ENCODE measurements around the gene NCKAP5. TPM values are rescaled to one million over a fixed set of nuclear protein-coding genes. Genes with fewer than 3 reads are reported as not detected.

The NCKAP5 gene
- total RNA-seq, 1 donor from 2014 or later, result 0.87 TPM

DNA sequence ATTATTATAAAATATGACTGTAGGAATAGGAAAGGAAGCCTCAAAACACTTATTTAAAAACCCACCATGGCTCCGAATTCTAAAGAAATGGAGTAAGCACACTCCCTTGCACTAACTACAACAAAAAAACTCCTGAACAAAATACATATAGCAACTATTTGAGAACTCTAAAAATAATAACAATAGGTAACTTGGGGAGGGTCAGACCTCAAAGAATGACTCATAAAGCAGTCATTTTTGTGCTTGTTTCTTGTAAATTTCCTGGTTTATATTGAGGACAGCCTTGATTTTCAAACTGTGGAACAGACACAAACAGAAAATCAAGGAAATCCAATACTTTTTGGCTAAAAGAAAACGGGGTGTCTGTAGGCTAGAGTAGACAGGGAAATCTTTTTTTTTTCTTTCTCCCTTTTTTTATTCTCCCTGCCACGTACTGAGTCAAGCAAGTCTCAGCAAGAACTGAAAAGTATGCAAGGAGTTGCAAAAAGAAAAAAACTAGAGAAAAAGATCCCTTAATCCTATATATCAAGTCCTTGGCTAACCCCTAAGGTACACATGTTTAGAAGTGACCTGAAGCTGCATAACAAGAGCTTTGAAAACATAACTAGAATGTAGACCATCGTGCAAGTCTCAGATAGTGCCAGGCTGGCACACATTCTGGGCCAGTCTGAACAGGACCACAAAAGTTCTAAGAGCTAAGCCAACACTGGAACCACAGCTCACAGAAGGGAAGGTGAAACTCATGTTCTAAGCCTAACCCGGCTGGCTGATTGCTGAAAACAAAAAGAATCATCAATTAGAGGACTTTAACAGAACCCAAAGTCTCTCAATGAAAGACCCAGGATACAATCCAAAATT, 495.2 kb downstream of the NCKAP5 start:
- H3K27me3 Mint-ChIP-seq (ENCODE audit: low read depth), result no peaks in the 10 kb centered on the region
- DNase-seq (ENCODE audit: low spot score), result no peak
- H3K9me3 Mint-ChIP-seq (ENCODE audit: low read depth), result peaks cover 5% of the 10 kb centered on the region
- H3K27ac Mint-ChIP-seq (ENCODE audit: unreplicated experiment), result no peak overlapping the region
- no peaks in the 10 kb centered on the region for H3K36me3 Mint-ChIP-seq (ENCODE audit: low read depth)
- no peak overlapping the region for H3K4me3 Mint-ChIP-seq (ENCODE audit: unreplicated experiment)
- TF ChIP-seq, protein P1, sequence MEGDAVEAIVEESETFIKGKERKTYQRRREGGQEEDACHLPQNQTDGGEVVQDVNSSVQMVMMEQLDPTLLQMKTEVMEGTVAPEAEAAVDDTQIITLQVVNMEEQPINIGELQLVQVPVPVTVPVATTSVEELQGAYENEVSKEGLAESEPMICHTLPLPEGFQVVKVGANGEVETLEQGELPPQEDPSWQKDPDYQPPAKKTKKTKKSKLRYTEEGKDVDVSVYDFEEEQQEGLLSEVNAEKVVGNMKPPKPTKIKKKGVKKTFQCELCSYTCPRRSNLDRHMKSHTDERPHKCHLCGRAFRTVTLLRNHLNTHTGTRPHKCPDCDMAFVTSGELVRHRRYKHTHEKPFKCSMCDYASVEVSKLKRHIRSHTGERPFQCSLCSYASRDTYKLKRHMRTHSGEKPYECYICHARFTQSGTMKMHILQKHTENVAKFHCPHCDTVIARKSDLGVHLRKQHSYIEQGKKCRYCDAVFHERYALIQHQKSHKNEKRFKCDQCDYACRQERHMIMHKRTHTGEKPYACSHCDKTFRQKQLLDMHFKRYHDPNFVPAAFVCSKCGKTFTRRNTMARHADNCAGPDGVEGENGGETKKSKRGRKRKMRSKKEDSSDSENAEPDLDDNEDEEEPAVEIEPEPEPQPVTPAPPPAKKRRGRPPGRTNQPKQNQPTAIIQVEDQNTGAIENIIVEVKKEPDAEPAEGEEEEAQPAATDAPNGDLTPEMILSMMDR (IDR thresholded peaks at IDR 0.05), result no peak
- H3K4me1 Mint-ChIP-seq (ENCODE audit: low read depth), result no peaks in the 10 kb centered on the region

DNA sequence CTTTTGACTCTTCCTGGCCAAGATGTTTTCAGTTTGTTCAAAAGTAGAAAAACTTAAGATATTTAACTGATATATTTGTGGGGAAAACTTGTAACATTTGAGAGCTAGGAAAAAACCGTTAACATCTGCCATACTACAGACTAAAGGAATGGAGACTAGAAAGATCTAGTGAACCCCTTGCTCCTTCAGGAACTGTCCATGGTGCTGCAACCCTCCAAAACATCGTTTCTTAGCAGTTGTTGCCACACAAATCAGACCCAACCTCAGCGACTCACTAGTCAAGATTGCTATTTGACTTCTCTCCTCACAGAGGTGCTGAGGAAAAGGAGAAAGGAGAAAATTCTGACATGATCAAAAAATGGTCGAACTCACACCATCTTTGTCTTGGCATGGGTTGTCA, 504.5 kb downstream of the NCKAP5 start:
- H3K27me3 Mint-ChIP-seq (ENCODE audit: low read depth), result no peaks in the 10 kb centered on the region
- H3K27ac Mint-ChIP-seq (ENCODE audit: unreplicated experiment), result no peak overlapping the region
- H3K4me3 Mint-ChIP-seq (ENCODE audit: unreplicated experiment), result no peak overlapping the region
- no peaks in the 10 kb centered on the region for H3K4me1 Mint-ChIP-seq (ENCODE audit: low read depth)
- no peaks in the 10 kb centered on the region for H3K36me3 Mint-ChIP-seq (ENCODE audit: low read depth)
- TF ChIP-seq, protein P1 (IDR thresholded peaks at IDR 0.05), result no peak
- DNase-seq (ENCODE audit: low spot score), result no peak
- H3K9me3 Mint-ChIP-seq (ENCODE audit: low read depth), result peaks cover 2% of the 10 kb centered on the region

DNA sequence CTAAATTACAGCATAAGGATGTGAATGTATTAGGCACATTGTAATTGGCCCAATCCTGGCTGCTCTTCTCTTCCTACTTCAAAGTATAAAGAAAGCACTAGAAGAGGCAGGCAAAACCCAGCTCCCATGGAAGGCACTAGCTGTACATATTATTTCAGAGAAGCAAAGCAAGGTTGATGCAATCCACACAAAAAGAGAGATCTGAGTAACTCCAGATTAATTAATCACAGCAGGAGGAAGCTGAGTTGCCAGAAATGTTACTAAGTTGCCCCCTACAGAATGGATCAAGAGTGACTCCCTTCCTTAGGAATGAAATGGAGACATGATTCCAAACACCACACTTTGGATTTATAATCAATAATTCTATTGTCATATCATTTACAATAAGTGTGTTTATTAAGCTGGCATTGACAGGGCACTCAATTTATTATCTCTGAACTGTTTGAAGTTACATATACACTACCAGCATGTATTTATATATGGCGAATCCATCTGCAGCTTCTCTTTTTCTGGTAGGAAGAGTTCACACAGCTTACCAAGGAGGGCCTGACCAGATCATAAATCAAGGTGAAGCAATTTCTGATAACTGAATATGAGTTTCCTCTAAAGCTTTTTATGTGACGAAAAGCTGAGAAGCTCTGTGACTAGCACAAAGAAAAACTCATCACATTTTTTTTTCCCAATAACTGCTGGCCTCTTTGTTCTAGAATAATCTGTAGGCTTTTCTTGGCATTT, 505.2 kb downstream of the NCKAP5 start:
- Mint-ChIP-seq H3K4me1 (ENCODE audit: low read depth) (no peaks in the 10 kb centered on the region), H3K27me3 (ENCODE audit: low read depth) (no peaks in the 10 kb centered on the region), H3K4me3 (ENCODE audit: unreplicated experiment) (no peak overlapping the region), H3K36me3 (ENCODE audit: low read depth) (no peaks in the 10 kb centered on the region), H3K27ac (ENCODE audit: unreplicated experiment) (no peak overlapping the region), H3K9me3 (ENCODE audit: low read depth) (peaks cover 2% of the 10 kb centered on the region)
- no peak for DNase-seq (ENCODE audit: low spot score)
- TF ChIP-seq, protein P1 (IDR thresholded peaks at IDR 0.05), result no peak

DNA sequence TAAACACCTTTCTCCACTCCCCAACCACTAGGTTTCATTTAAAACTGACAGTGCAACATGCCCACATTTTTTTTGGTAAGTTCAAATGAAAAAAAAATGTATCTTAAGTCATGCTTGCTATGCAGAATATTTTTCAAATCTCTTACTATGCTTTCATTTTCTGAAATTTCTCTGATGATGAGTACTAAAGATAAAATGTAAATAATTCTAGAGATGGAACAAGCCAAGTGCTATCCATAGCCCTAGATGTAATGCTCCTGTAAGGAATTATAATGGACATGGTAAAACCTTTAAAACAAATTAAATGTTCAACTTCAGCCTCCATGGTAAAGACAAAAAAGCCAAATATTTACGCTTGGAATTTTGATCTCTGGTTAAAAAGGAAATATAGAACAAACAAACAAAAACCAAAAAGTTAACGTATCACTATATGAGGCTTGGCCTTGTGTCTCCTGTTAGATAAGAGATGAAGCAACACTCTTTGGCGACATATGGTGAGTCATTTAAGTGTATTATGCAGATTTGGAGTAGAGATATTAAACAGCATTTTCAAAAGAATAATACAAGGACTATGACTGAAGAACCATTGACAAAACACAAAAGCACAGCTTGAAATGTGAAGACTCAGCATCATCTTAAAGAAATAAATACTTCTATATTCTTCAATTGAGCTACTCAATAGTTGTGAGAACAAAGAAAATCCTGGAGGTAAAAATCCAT, 506.2 kb downstream of the NCKAP5 start:
- DNase-seq (ENCODE audit: low spot score), result no peak
- H3K4me3 Mint-ChIP-seq (ENCODE audit: unreplicated experiment), result no peak overlapping the region
- no peaks in the 10 kb centered on the region for H3K27me3 Mint-ChIP-seq (ENCODE audit: low read depth)
- H3K27ac Mint-ChIP-seq (ENCODE audit: unreplicated experiment), result no peak overlapping the region
- H3K36me3 Mint-ChIP-seq (ENCODE audit: low read depth), result no peaks in the 10 kb centered on the region
- H3K9me3 Mint-ChIP-seq (ENCODE audit: low read depth), result peaks cover 2% of the 10 kb centered on the region
- TF ChIP-seq, protein P1 (IDR thresholded peaks at IDR 0.05), result no peak
- H3K4me1 Mint-ChIP-seq (ENCODE audit: low read depth), result no peaks in the 10 kb centered on the region

DNA sequence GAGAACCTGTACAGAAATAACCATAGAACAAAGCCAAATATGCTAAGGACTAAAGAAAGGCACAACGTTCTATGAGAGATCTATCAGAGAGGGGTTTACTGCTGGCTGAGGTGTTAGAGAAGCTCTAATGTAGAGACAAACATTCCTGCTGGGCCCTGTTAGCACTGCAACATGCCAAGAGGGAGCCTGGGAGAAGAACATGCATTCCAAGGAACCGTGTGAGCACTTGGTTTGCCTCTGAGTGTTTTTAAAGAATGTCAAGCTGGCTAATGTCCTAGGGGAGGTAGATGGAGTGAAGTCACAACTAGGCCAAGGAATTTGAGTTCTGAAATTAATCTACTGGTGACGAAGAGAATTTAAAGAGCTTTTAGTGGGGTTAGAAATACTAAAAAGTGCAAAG, 514.0 kb downstream of the NCKAP5 start:
- peaks cover 3% of the 10 kb centered on the region for H3K4me1 Mint-ChIP-seq (ENCODE audit: low read depth)
- H3K4me3 Mint-ChIP-seq (ENCODE audit: unreplicated experiment), result no peak overlapping the region
- TF ChIP-seq, protein P1 (IDR thresholded peaks at IDR 0.05), result no peak
- no peaks in the 10 kb centered on the region for H3K36me3 Mint-ChIP-seq (ENCODE audit: low read depth)
- H3K9me3 Mint-ChIP-seq (ENCODE audit: low read depth), result no peaks in the 10 kb centered on the region
- no peaks in the 10 kb centered on the region for H3K27me3 Mint-ChIP-seq (ENCODE audit: low read depth)
- no peak for DNase-seq (ENCODE audit: low spot score)
- H3K27ac Mint-ChIP-seq (ENCODE audit: unreplicated experiment), result peak overlapping the region; percentile 38

Measured in chondrocyte (in vitro differentiated cells).